Hepatocyte (in vitro differentiated cells): ENCODE data around the gene CDH19. TPM values are rescaled to one million over a fixed set of nuclear protein-coding genes. Genes with fewer than 3 reads are reported as not detected.

Experiments
- DNase-seq: peaks from one replicate; pipeline ENCODE4 v3.0.0-alpha.2; 2016; ENCODE audit warnings: low spot score
- H2AFZ ChIP-seq: fragments of 200-600 bp; sonication (generic); 2 replicates; pipeline ENCODE4 v1.6.0; 2016; ENCODE audit warnings: antibody characterized with exemption, mild to moderate bottlenecking
- H3K27ac ChIP-seq: fragments of 200-600 bp; sonication (generic); 2 replicates; pipeline ENCODE4 v1.5.1; 2016; ENCODE audit warnings: mild to moderate bottlenecking
- H3K27me3 ChIP-seq: fragments of 200-600 bp; sonication (generic); 2 replicates; pipeline ENCODE4 v1.6.1; 2016
- H3K36me3 ChIP-seq: fragments of 200-600 bp; sonication (generic); replicated peaks from 2 replicates; pipeline ENCODE4 v1.5.1; 2016; ENCODE audit warnings: low read depth; ENCODE audit not compliant: insufficient read depth
- H3K4me1 ChIP-seq: fragments of 200-600 bp; sonication (generic); 2 replicates; pipeline ENCODE4 v1.5.1; 2016; ENCODE audit warnings: mild to moderate bottlenecking, moderate library complexity; ENCODE audit not compliant: insufficient read depth
- H3K4me2 ChIP-seq: fragments of 200-600 bp; sonication (generic); 2 replicates; pipeline ENCODE4 v1.6.0; 2016
- H3K4me3 ChIP-seq: fragments of 200-600 bp; sonication (generic); 2 replicates; pipeline ENCODE4 v1.5.1; 2016; ENCODE audit warnings: mild to moderate bottlenecking
- H3K79me2 ChIP-seq: fragments of 200-600 bp; sonication (generic); 2 replicates; pipeline ENCODE4 v1.6.0; 2017; ENCODE audit warnings: mild to moderate bottlenecking
- H3K9me2 ChIP-seq: fragments of 200-600 bp; sonication (generic); replicated peaks from 2 replicates; pipeline ENCODE4 v1.6.0; 2017; ENCODE audit warnings: mild to moderate bottlenecking; ENCODE audit not compliant: insufficient read depth
- H3K9me3 ChIP-seq: fragments of 200-600 bp; sonication (generic); 2 replicates; pipeline ENCODE4 v1.5.1; 2016; ENCODE audit warnings: low read depth, mild to moderate bottlenecking
- H4K20me1 ChIP-seq: fragments of 200-600 bp; sonication (generic); 2 replicates; pipeline ENCODE4 v1.6.0; 2016; ENCODE audit warnings: mild to moderate bottlenecking; ENCODE audit not compliant: insufficient read depth, poor library complexity, severe bottlenecking
- EZH2 ChIP-seq: fragments of 200-600 bp; sonication (generic); IDR thresholded peaks from 2 replicates; pipeline ENCODE4 v1.6.1; 2016; ENCODE audit warnings: antibody characterized with exemption, mild to moderate bottlenecking, borderline replicate concordance
- EZH2phosphoT487 ChIP-seq: fragments of 200-600 bp; sonication (generic); IDR thresholded peaks from one replicate; pipeline ENCODE4 v1.6.1; 2018; ENCODE audit warnings: antibody characterized with exemption, mild to moderate bottlenecking, low read depth, moderate library complexity; ENCODE audit not compliant: unreplicated experiment, severe bottlenecking
- WGBS: methylation state at CpG from one replicate; pipeline ENCODE4 v1.1.6; 2016; ENCODE audit warnings: low lambda C conversion rate; ENCODE audit errors: missing lambda C conversion rate; 5-methylcytosine and 5-hydroxymethylcytosine counted together
- polyA plus RNA-seq: library from polyadenylated mRNA; unstranded; fragments of >200 nt; fragmentation: Nextera tagmentation; extraction: Ambion mirVana; gene quantifications from 2 replicates; pipeline ENCODE4 v1.2.1, GENCODE V29; 2016
- total RNA-seq: library from RNA; depleted of rRNA; stranded (reverse); fragments of >200 nt; gene quantifications from 2 replicates; pipeline ENCODE4 v1.2.3, GENCODE V29; 2014
- TF ChIP-seq, protein P1 (sequence below): fragments of 200-600 bp; sonication (generic); IDR thresholded peaks from 2 replicates; pipeline ENCODE4 v1.5.1; 2016; ENCODE audit warnings: antibody characterized with exemption, mild to moderate bottlenecking; ENCODE audit not compliant: poor library complexity

CDH19 gene
- total and polyA plus RNA-seq, 2 experiments from 2014 or later = not detected

DNA sequence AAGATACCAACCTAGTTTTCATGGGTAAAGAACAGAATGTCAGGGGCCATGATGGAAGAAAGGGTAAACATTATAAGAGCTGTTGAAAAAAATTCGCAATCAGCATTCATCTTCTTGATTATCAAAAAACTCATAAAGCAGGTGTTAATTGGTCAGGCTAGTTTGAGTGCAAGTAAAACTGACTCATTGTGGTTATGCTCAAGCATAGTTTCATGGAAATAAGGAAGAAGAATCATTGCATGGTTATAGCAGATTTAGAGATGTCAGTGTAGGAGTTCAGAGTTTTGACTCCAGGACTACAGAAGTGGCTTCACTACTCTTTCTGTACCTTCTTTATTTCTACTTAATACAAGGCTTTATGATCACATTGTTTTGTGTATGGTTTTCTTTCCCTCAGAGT, 26.9 kb upstream of the CDH19 start:
- Histone ChIP-seq H3K36me3 (no peaks in the 10 kb centered on the region), H3K9me2 (no peaks in the 10 kb centered on the region), H3K4me2 (no peak overlapping the region), H3K4me3 (no peak overlapping the region), H3K27ac (no peak overlapping the region), H2AFZ (no peak overlapping the region), H4K20me1 (no peaks in the 10 kb centered on the region), H3K27me3 (no peaks in the 10 kb centered on the region), H3K4me1 (no peaks in the 10 kb centered on the region), H3K9me3 (no peaks in the 10 kb centered on the region), H3K79me2 (no peaks in the 10 kb centered on the region)
- DNase-seq = no peak
- TF ChIP-seq, protein P1, sequence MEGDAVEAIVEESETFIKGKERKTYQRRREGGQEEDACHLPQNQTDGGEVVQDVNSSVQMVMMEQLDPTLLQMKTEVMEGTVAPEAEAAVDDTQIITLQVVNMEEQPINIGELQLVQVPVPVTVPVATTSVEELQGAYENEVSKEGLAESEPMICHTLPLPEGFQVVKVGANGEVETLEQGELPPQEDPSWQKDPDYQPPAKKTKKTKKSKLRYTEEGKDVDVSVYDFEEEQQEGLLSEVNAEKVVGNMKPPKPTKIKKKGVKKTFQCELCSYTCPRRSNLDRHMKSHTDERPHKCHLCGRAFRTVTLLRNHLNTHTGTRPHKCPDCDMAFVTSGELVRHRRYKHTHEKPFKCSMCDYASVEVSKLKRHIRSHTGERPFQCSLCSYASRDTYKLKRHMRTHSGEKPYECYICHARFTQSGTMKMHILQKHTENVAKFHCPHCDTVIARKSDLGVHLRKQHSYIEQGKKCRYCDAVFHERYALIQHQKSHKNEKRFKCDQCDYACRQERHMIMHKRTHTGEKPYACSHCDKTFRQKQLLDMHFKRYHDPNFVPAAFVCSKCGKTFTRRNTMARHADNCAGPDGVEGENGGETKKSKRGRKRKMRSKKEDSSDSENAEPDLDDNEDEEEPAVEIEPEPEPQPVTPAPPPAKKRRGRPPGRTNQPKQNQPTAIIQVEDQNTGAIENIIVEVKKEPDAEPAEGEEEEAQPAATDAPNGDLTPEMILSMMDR = no peak
- TF ChIP-seq EZH2phosphoT487 = no peak
- TF ChIP-seq EZH2 = no peak
- whole genome bisulfite sequencing = 93% methylated on average over 1 of the region's 1 CpG

DNA sequence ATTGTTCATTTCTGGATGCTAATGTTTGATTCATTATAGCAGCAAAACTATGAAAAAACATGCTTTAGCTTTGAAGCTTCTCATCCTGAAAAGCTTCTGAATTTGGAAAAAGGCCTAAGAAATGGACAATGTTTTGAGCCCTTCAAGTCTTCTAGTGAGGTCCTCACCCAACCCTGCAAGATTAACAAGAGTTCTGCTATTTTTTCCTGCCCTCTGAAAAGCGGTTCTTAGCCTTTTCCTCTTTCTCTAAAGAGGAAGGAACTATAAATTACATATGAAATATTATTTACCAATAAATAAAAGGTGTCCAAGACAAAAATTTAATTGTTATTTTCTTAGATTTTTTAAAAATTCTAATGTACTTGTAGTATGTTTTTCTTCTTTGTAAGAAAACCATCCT, 19.9 kb upstream of the CDH19 start:
- no peaks in the 10 kb centered on the region for H3K9me3 ChIP-seq
- H3K4me1 ChIP-seq = no peaks in the 10 kb centered on the region
- H3K4me3 ChIP-seq = no peak overlapping the region
- TF ChIP-seq EZH2phosphoT487 (no peak), EZH2 (no peak)
- TF ChIP-seq, protein P1 = no peak
- no peaks in the 10 kb centered on the region for H3K9me2 ChIP-seq
- H3K27ac ChIP-seq = no peak overlapping the region
- no peaks in the 10 kb centered on the region for H3K27me3 ChIP-seq
- no peaks in the 10 kb centered on the region for H4K20me1 ChIP-seq
- no peak overlapping the region for H2AFZ ChIP-seq
- 78% methylated on average over 1 of the region's 1 CpG for WGBS
- no peak overlapping the region for H3K4me2 ChIP-seq
- no peaks in the 10 kb centered on the region for H3K36me3 ChIP-seq
- H3K79me2 ChIP-seq = no peaks in the 10 kb centered on the region
- no peak for DNase-seq

DNA sequence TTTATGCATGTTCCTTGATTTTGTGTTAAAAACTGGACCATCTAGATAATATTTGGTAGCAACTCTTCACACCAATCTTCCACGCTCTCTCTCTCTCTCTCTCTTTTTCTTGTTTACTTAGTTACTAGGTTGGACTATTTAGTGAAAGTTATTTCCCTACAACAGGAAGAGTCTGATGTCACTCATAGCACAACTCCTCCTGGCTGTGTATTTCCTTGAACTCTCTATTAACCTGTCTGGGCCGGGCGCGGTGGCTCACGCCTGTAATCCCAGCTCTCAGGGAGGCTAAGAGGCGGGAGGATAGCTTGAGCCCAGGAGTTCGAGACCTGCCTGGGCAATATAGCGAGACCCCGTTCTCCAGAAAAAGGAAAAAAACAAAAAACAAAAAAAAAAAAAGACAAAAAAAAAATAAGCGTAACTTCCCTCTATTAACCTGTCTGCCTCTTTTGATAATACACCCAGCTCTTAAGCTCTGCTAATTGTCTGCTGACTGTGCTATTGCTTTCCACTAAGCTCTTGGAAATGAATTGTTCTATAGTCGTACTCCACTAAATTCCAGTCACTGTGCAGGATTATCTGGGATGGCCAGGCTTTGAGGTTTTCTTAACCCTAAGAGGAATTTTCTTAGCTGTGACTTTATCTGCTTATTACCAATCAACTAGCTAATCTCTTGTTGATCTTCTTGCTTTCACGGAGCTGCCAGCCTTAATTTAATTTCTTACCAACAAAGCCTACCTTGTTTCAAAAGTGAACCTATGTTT, 18.1 kb upstream of the CDH19 start:
- no peak for DNase-seq
- WGBS = 85% methylated on average over 12 of the region's 12 CpGs
- TF ChIP-seq EZH2phosphoT487 (no peak), EZH2 (no peak)
- TF ChIP-seq, protein P1 = no peak
- Histone ChIP-seq H3K9me2 (no peaks in the 10 kb centered on the region), H3K4me2 (no peak overlapping the region), H3K79me2 (no peaks in the 10 kb centered on the region), H3K4me3 (no peak overlapping the region), H3K27ac (no peak overlapping the region), H3K27me3 (no peaks in the 10 kb centered on the region), H2AFZ (no peak overlapping the region), H3K36me3 (no peaks in the 10 kb centered on the region), H3K4me1 (no peaks in the 10 kb centered on the region), H3K9me3 (no peaks in the 10 kb centered on the region), H4K20me1 (no peaks in the 10 kb centered on the region)
